Caco-2 (cell line): ENCODE data around the gene OLFM1. TPM values are rescaled to one million over a fixed set of nuclear protein-coding genes. Genes with fewer than 3 reads are reported as not detected.
"Not testable (repeated sequence)": the region's sequence is repeated elsewhere in the genome, so short reads cannot be mapped to it uniquely, and the experiment has no call there.

Source experiments
- BruUV-seq: library from RNA; stranded (reverse); fragments of 400-500 nt; replicated peaks from 2 replicates; lab custom pipeline; 2021; lab: Mats Ljungman, UMichigan
- CTCF ChIA-PET: fragments of 300-600 bp; sonication (Branson Sonifier 250); formaldehyde crosslinking; loops from one replicate; lab custom pipeline; 2022; ENCODE audit warnings: antibody characterized with exemption; lab: Charles Lee
- POLR2A ChIA-PET: fragments of 300-600 bp; sonication (Branson Sonifier 250); formaldehyde crosslinking; loops from one replicate; lab custom pipeline; 2022; ENCODE audit warnings: antibody characterized with exemption; lab: Charles Lee
- DNase-seq, 2 experiments: peaks; one replicate each; pipeline versions ENCODE4 v3.0.0 to v3.0.0-alpha.2; 2020 to 2022
- H3K27me3 ChIP-seq: replicated peaks from 2 replicates; pipeline ENCODE4 v1.6.0; 2011; ENCODE audit warnings: low read length; ENCODE audit not compliant: control insufficient read depth, insufficient read depth
- H3K36me3 ChIP-seq: 2 replicates; pipeline ENCODE4 v1.5.1; 2011; ENCODE audit warnings: low read length; ENCODE audit not compliant: control insufficient read depth, insufficient read depth
- H3K4me1 ChIP-seq: fragments of 250-450 bp; sonication (Bioruptor Pico); 2 replicates; pipeline ENCODE4 v1.5.1; 2020; ENCODE audit warnings: mild to moderate bottlenecking
- H3K4me3 ChIP-seq: 2 replicates; pipeline ENCODE4 v1.5.1; 2011; ENCODE audit warnings: low read depth, mild to moderate bottlenecking, control low read depth, low read length
- H3K9me3 ChIP-seq: fragments of 250-450 bp; sonication (Bioruptor Pico); 2 replicates; pipeline ENCODE4 v1.5.1; 2020; ENCODE audit warnings: mild to moderate bottlenecking, moderate library complexity
- H3K27ac Mint-ChIP-seq: one replicate; pipeline ENCODE4 v1.8.0; 2022; ENCODE audit warnings: mixed read lengths; ENCODE audit not compliant: unreplicated experiment
- H3K27me3 Mint-ChIP-seq: one replicate; pipeline ENCODE4 v1.8.0; 2022; ENCODE audit warnings: mixed read lengths; ENCODE audit not compliant: insufficient read depth, unreplicated experiment
- H3K36me3 Mint-ChIP-seq: one replicate; pipeline ENCODE4 v1.8.0; 2022; ENCODE audit warnings: mild to moderate bottlenecking, mixed read lengths; ENCODE audit not compliant: insufficient read depth, unreplicated experiment
- H3K4me1 Mint-ChIP-seq: one replicate; pipeline ENCODE4 v1.8.0; 2022; ENCODE audit warnings: low read depth, mixed read lengths; ENCODE audit not compliant: unreplicated experiment
- H3K4me3 Mint-ChIP-seq: one replicate; pipeline ENCODE4 v1.8.0; 2022; ENCODE audit warnings: mild to moderate bottlenecking, moderate library complexity, mixed read lengths; ENCODE audit not compliant: unreplicated experiment
- H3K9me3 Mint-ChIP-seq: one replicate; pipeline ENCODE4 v1.8.0; 2022; ENCODE audit warnings: mixed read lengths; ENCODE audit not compliant: unreplicated experiment
- intact Hi-C: fragments of 100-400 bp; cut with micrococcal nuclease; formaldehyde crosslinking; loops from one replicate; pipeline ENCODE4 v1.10.0; 2022; ENCODE audit not compliant: unreplicated experiment
- total RNA-seq: library from RNA; stranded (reverse); gene quantifications from 2 replicates; pipeline ENCODE4 v1.2.3, GENCODE V29; 2022
- TF ChIP-seq, protein P1 (sequence below), 2 experiments: fragments of 200-600 bp in 1 of 2; IDR thresholded peaks; 1 replicate in 1 of 2; 2 replicates in 1 of 2; pipeline versions ENCODE4 v1.5.1 to v1.8.0; 2011 to 2022; ENCODE audit warnings: antibody characterized with exemption in 1 of 2, control low read depth in 1 of 2, inconsistent platforms in 1 of 2, low read depth in 1 of 2, low read length in 1 of 2, mild to moderate bottlenecking in 1 of 2, moderate library complexity in 1 of 2; ENCODE audit not compliant: insufficient read depth in 1 of 2, severe bottlenecking in 1 of 2, unreplicated experiment in 1 of 2

OLFM1 gene
- total RNA-seq, 1 experiment from 2014 or later: not detected

GRCh38 chr9:135160862-135161261, 73.4 kb downstream of the OLFM1 start:
- Mint-ChIP-seq H3K36me3 (no peaks in the 10 kb centered on the region), H3K27me3 (peaks cover 27% of the 10 kb centered on the region), H3K4me3 (no peak overlapping the region), H3K27ac (no peak overlapping the region), H3K9me3 (peaks cover 12% of the 10 kb centered on the region), H3K4me1 (no peaks in the 10 kb centered on the region)
- TF ChIP-seq, protein P1, sequence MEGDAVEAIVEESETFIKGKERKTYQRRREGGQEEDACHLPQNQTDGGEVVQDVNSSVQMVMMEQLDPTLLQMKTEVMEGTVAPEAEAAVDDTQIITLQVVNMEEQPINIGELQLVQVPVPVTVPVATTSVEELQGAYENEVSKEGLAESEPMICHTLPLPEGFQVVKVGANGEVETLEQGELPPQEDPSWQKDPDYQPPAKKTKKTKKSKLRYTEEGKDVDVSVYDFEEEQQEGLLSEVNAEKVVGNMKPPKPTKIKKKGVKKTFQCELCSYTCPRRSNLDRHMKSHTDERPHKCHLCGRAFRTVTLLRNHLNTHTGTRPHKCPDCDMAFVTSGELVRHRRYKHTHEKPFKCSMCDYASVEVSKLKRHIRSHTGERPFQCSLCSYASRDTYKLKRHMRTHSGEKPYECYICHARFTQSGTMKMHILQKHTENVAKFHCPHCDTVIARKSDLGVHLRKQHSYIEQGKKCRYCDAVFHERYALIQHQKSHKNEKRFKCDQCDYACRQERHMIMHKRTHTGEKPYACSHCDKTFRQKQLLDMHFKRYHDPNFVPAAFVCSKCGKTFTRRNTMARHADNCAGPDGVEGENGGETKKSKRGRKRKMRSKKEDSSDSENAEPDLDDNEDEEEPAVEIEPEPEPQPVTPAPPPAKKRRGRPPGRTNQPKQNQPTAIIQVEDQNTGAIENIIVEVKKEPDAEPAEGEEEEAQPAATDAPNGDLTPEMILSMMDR (IDR thresholded peaks at IDR 0.05; ENCODE audit: insufficient read depth in 1 of 2, low read depth in 1 of 2, low read length in 1 of 2, severe bottlenecking in 1 of 2, unreplicated experiment in 1 of 2): no peak
- H3K4me3 ChIP-seq: no peak overlapping the region
- H3K4me1 ChIP-seq: no peaks in the 10 kb centered on the region
- intact Hi-C loops: no loop called here
- ChIA-PET POLR2A (no interaction called here), CTCF (no interaction called here)
- H3K36me3 ChIP-seq: no peaks in the 10 kb centered on the region
- H3K9me3 ChIP-seq: no peaks in the 10 kb centered on the region
- no peak for DNase-seq
- H3K27me3 ChIP-seq: no peaks in the 10 kb centered on the region
- no TSS peak for BruUV-seq

DNA sequence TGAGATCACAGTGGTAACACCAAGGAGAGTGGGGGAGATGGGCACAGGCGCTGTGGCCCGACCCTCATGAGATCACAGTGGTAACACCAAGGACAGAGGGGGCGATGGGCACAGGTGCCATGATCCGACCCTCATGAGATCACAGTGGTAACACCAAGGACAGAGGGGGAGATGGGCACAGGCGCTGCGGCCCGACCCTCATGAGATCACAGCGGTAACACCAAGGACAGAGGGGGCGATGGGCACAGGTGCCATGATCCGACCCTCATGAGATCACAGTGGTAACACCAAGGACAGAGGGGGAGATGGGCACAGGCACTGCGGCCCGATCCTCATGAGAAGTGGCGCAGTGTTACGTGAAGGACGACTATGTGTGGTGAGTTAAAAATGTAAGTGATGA, 75.1 kb downstream of the OLFM1 start:
- H3K27me3 ChIP-seq, H3K4me3 Mint-ChIP-seq, H3K4me3 ChIP-seq: not testable (repeated sequence)

GRCh38 chr9:135163023-135163780, 75.7 kb downstream of the OLFM1 start:
- intact Hi-C loops: no loop called here
- Mint-ChIP-seq H3K4me3 (no peak overlapping the region), H3K4me1 (no peaks in the 10 kb centered on the region), H3K27me3 (peaks cover 31% of the 10 kb centered on the region), H3K27ac (no peak overlapping the region), H3K9me3 (no peaks in the 10 kb centered on the region), H3K36me3 (no peaks in the 10 kb centered on the region)
- no TSS peak for BruUV-seq
- H3K9me3 ChIP-seq: no peaks in the 10 kb centered on the region
- no peaks in the 10 kb centered on the region for H3K4me1 ChIP-seq
- H3K27me3 ChIP-seq: no peaks in the 10 kb centered on the region
- no peak for DNase-seq
- TF ChIP-seq, protein P1 (IDR thresholded peaks at IDR 0.05; ENCODE audit: insufficient read depth in 1 of 2, low read depth in 1 of 2, low read length in 1 of 2, severe bottlenecking in 1 of 2, unreplicated experiment in 1 of 2): no peak
- no peaks in the 10 kb centered on the region for H3K36me3 ChIP-seq
- ChIA-PET POLR2A (no interaction called here), CTCF (no interaction called here)
- no peak overlapping the region for H3K4me3 ChIP-seq

More for the DNA sequence above, 75.1 kb downstream of the OLFM1 start:
- POLR2A ChIA-PET, DNase-seq, intact Hi-C loops, CTCF ChIA-PET, H3K9me3 ChIP-seq, H3K9me3 Mint-ChIP-seq, H3K4me1 ChIP-seq, H3K36me3 Mint-ChIP-seq, H3K27ac Mint-ChIP-seq, BruUV-seq, H3K4me1 Mint-ChIP-seq, H3K36me3 ChIP-seq: not testable (repeated sequence)
- peaks cover 32% of the 10 kb centered on the region for H3K27me3 Mint-ChIP-seq
